OCI-M1 (cell line): ENCODE results near the gene LTBP2.
A peak's percentile ranks its signal among the peaks of the same experiment; 100 is the strongest.

Experiments
- DNase-seq: peaks from one replicate; lab custom pipeline; 2025; lab: John Stamatoyannopoulos, UW

The LTBP2 gene

GRCh38 chr14:74526854-74527585 lies 85.0 kb downstream of the LTBP2 start:
- DNase-seq = no peak

- no peak for DNase-seq
Observed at GRCh38 chr14:74525361-74525851, 86.6 kb downstream of the LTBP2 start.

- DNase-seq = no peak
Observed at GRCh38 chr14:74524812-74525135, 87.3 kb downstream of the LTBP2 start.

- DNase-seq = no peak
Observed at GRCh38 chr14:74524076-74524811, 87.8 kb downstream of the LTBP2 start.

- DNase-seq = no peak
Observed at GRCh38 chr14:74522740-74523139, 89.3 kb downstream of the LTBP2 start.

GRCh38 chr14:74521756-74522155 lies 90.3 kb downstream of the LTBP2 start:
- no peak for DNase-seq

GRCh38 chr14:74519316-74520074 lies 92.5 kb downstream of the LTBP2 start:
- no peak for DNase-seq

- no peak for DNase-seq
Observed at GRCh38 chr14:74518221-74518620, 93.8 kb downstream of the LTBP2 start.

GRCh38 chr14:74517731-74518130 lies 94.3 kb downstream of the LTBP2 start:
- DNase-seq = no peak

- no peak for DNase-seq
Observed at GRCh38 chr14:74516451-74517160, 95.4 kb downstream of the LTBP2 start.

- DNase-seq = no peak
Observed at GRCh38 chr14:74515891-74516412, 96.1 kb downstream of the LTBP2 start.

GRCh38 chr14:74514471-74514941 lies 97.5 kb downstream of the LTBP2 start:
- DNase-seq = peak; percentile 71

GRCh38 chr14:74511966-74512830 lies 99.8 kb downstream of the LTBP2 start:
- DNase-seq = no peak

- DNase-seq = no peak
Observed at GRCh38 chr14:74510959-74511409, 101.1 kb downstream of the LTBP2 start.

- DNase-seq = no peak
Observed at GRCh38 chr14:74510223-74510931, 101.7 kb downstream of the LTBP2 start.

- no peak for DNase-seq
Observed at GRCh38 chr14:74509587-74510222, 102.3 kb downstream of the LTBP2 start.

GRCh38 chr14:74508844-74509428 lies 103.1 kb downstream of the LTBP2 start:
- no peak for DNase-seq

GRCh38 chr14:74508292-74508731 lies 103.7 kb downstream of the LTBP2 start:
- DNase-seq = no peak

- DNase-seq = no peak
Observed at GRCh38 chr14:74507840-74508239, 104.2 kb downstream of the LTBP2 start.
